ENCODE measurements around the gene EPB42.

EPB42 gene

GRCh38 chr15:43220991-43221403 is at the start of gene EPB42:
Gene EPB42, minus strand, starts transcription at chr15:43221018. Its CDS starts 193 bp downstream, at chr15:43220825.
- no peak for DNase-seq

GRCh38 chr15:43270113-43270665 is 49.4 kb upstream of the EPB42 start:
- no peak for DNase-seq

- no peak for DNase-seq
These were observed 47.6 kb upstream of the EPB42 start for GRCh38 chr15:43268111-43269105.

GRCh38 chr15:43267439-43267838 is 46.6 kb upstream of the EPB42 start:
- DNase-seq = no peak

- DNase-seq = no peak
These were observed 46.0 kb upstream of the EPB42 start, which contains the start of gene TGM5 for GRCh38 chr15:43266834-43267233. Gene TGM5, minus strand, starts transcription at chr15:43266928. Its CDS starts 79 bp downstream, at chr15:43266849.

GRCh38 chr15:43266386-43266785 is 45.6 kb upstream of the EPB42 start:
- no peak for DNase-seq

- DNase-seq = no peak
These were observed 39.3 kb upstream of the EPB42 start for GRCh38 chr15:43260011-43260615.

- no peak for DNase-seq
These were observed 38.0 kb upstream of the EPB42 start for GRCh38 chr15:43258781-43259180.

GRCh38 chr15:43256341-43256740 is 35.5 kb upstream of the EPB42 start:
- peak; percentile 26 for DNase-seq

- no peak for DNase-seq
These were observed 34.6 kb upstream of the EPB42 start for GRCh38 chr15:43255376-43255775.

GRCh38 chr15:43253431-43254403 is 32.9 kb upstream of the EPB42 start:
- no peak for DNase-seq

GRCh38 chr15:43251871-43252250 is 31.0 kb upstream of the EPB42 start:
- DNase-seq = no peak

- DNase-seq = no peak
These were observed 30.5 kb upstream of the EPB42 start for GRCh38 chr15:43251185-43251870.

- no peak for DNase-seq
These were observed 30.0 kb upstream of the EPB42 start for GRCh38 chr15:43250785-43251184.

GRCh38 chr15:43249699-43250203 is 28.9 kb upstream of the EPB42 start:
- no peak for DNase-seq

GRCh38 chr15:43249236-43249635 is 28.4 kb upstream of the EPB42 start:
- DNase-seq = no peak

- no peak for DNase-seq
These were observed 25.5 kb upstream of the EPB42 start for GRCh38 chr15:43246261-43246774.

- no peak for DNase-seq
These were observed 23.3 kb upstream of the EPB42 start for GRCh38 chr15:43244092-43244491.

- DNase-seq = no peak
These were observed 22.3 kb upstream of the EPB42 start for GRCh38 chr15:43243020-43243645.

- DNase-seq = no peak
These were observed 21.8 kb upstream of the EPB42 start for GRCh38 chr15:43242616-43243015.

GRCh38 chr15:43241100-43241499 is 20.3 kb upstream of the EPB42 start:
- no peak for DNase-seq

All from activated CD8-positive, alpha-beta memory T cell treated with anti-CD3 and anti-CD28 coated beads for 24 hours (primary cell).